K562 (cell line): ENCODE measurements around the gene ZNF69. TPM values are rescaled to one million over a fixed set of nuclear protein-coding genes. Genes with fewer than 3 reads are reported as not detected.

Experiments
- CHD1 ChIP-seq: fragments of 200-600 bp; sonication (generic); IDR thresholded peaks from one replicate; pipeline ENCODE4 v1.6.1; 2012; ENCODE audit warnings: mild to moderate bottlenecking, moderate library complexity, low read length, inconsistent platforms
- FOXP1 ChIP-seq: sonication (generic); formaldehyde crosslinking; IDR thresholded peaks from 2 replicates; pipeline ENCODE4 v1.8.0; 2022; ENCODE audit warnings: mild to moderate bottlenecking, missing genetic modification reagents
- HSF4 ChIP-seq: fragments of 250-450 bp; sonication (Bioruptor Pico); IDR thresholded peaks from 2 replicates; pipeline ENCODE4 v2.1.2; 2022; ENCODE audit warnings: mild to moderate bottlenecking, moderate library complexity, borderline replicate concordance
- NFE2L1 ChIP-seq: fragments of 450-650 bp; IDR thresholded peaks from 2 replicates; pipeline ENCODE4 v1.6.1; 2016; ENCODE audit warnings: missing genetic modification characterization, low read depth, mild to moderate bottlenecking, missing compliant biosample characterization, moderate library complexity, borderline replicate concordance
- PML ChIP-seq: IDR thresholded peaks from 2 replicates; pipeline ENCODE4 v1.6.1; 2012; ENCODE audit warnings: low read length, inconsistent platforms
- POLR2H ChIP-seq: IDR thresholded peaks from 2 replicates; pipeline ENCODE4 v1.6.1; 2016; ENCODE audit warnings: missing genetic modification characterization, low read depth, mild to moderate bottlenecking, control low read depth, missing compliant biosample characterization, moderate library complexity
- RBBP5 ChIP-seq: fragments of 200-600 bp; sonication (generic); IDR thresholded peaks from 2 replicates; pipeline ENCODE4 v1.6.1; 2012; ENCODE audit warnings: borderline replicate concordance, mild to moderate bottlenecking, low read length, control low read depth, inconsistent platforms; ENCODE audit not compliant: insufficient read depth, poor library complexity, severe bottlenecking
- RUNX1 ChIP-seq: sonication (generic); IDR thresholded peaks from 2 replicates; pipeline ENCODE4 v1.6.1; 2016; ENCODE audit warnings: antibody characterized with exemption, low read depth
- SREBF2 ChIP-seq: sonication (generic); formaldehyde crosslinking; IDR thresholded peaks from 2 replicates; pipeline ENCODE4 v1.4.0; 2020; ENCODE audit warnings: mild to moderate bottlenecking, missing genetic modification reagents
- TOE1 ChIP-seq, 2 experiments: fragments of 450-650 bp in 1 of 2; sonication (generic) in 1 of 2; formaldehyde crosslinking in 1 of 2; IDR thresholded peaks; 2 replicates each; pipeline versions ENCODE4 v1.7.1 to v1.8.0; 2016 to 2022; ENCODE audit warnings: borderline replicate concordance in 2 of 2, mild to moderate bottlenecking in 2 of 2, antibody characterized with exemption in 1 of 2, inconsistent platforms in 1 of 2, low read depth in 1 of 2, missing genetic modification reagents in 1 of 2, moderate library complexity in 1 of 2
- TRIM24 ChIP-seq, 2 experiments: fragments of 450-650 bp; IDR thresholded peaks; 2 replicates each; pipeline ENCODE4 v1.6.1; 2016
- WHSC1 ChIP-seq: IDR thresholded peaks from one replicate; pipeline ENCODE4 v1.6.1; 2012; ENCODE audit warnings: low read length, control low read depth, inconsistent platforms
- ZNF717 ChIP-seq: fragments of 250-450 bp; sonication (Bioruptor Pico); IDR thresholded peaks from 2 replicates; pipeline ENCODE4 v1.5.0; 2021
- polyA plus RNA-seq, 8 experiments: library from polyadenylated mRNA; depleted of rRNA in 4 of 8; stranded (reverse) in 5 of 8; unstranded in 3 of 8; fragments of >200 nt; fragmentation: Nextera tagmentation in 2 of 8; fragmentation: Illumina TruSeq in 1 of 8; extraction: Ambion mirVana in 2 of 8; extraction: Trizol in 1 of 8; gene quantifications; 2 replicates each; pipeline versions ENCODE4 v1.2.1 to v1.2.3, GENCODE V29; 2011 to 2014; ENCODE audit warnings: inconsistent platforms in 1 of 8, missing spikeins in 1 of 8
- total RNA-seq, 7 experiments: library from RNA; depleted of rRNA in 6 of 7; stranded (reverse); fragments of >200 nt in 6 of 7; fragmentation: Illumina TruSeq in 2 of 7; extraction: Trizol in 2 of 7; gene quantifications; 2 replicates each; pipeline versions ENCODE4 v1.2.1 to v1.2.3, GENCODE V29; 2011 to 2021; ENCODE audit warnings: low replicate concordance in 1 of 7
- TF ChIP-seq, protein P1 (sequence below): fragments of 150-350 bp; IDR thresholded peaks from 2 replicates; pipeline ENCODE4 v1.6.1; 2014; ENCODE audit warnings: low read depth, mild to moderate bottlenecking, low read length, borderline replicate concordance
- TF ChIP-seq, protein P2 (sequence below): sonication (generic); formaldehyde crosslinking; IDR thresholded peaks from 2 replicates; pipeline ENCODE4 v1.8.1; 2023; ENCODE audit warnings: missing genetic modification reagents, mild to moderate bottlenecking, borderline replicate concordance
- TF ChIP-seq, protein P3 (sequence below): fragments of 450-650 bp; IDR thresholded peaks from 2 replicates; pipeline ENCODE4 v1.6.1; 2016

Gene ZNF69
- total and polyA plus RNA-seq, 9 of the 15 experiments (the other 6 are each of a cell fraction or from before 2014, with no cell fraction given), result 2.3 to 5.4 (median 3.6) TPM

DNA sequence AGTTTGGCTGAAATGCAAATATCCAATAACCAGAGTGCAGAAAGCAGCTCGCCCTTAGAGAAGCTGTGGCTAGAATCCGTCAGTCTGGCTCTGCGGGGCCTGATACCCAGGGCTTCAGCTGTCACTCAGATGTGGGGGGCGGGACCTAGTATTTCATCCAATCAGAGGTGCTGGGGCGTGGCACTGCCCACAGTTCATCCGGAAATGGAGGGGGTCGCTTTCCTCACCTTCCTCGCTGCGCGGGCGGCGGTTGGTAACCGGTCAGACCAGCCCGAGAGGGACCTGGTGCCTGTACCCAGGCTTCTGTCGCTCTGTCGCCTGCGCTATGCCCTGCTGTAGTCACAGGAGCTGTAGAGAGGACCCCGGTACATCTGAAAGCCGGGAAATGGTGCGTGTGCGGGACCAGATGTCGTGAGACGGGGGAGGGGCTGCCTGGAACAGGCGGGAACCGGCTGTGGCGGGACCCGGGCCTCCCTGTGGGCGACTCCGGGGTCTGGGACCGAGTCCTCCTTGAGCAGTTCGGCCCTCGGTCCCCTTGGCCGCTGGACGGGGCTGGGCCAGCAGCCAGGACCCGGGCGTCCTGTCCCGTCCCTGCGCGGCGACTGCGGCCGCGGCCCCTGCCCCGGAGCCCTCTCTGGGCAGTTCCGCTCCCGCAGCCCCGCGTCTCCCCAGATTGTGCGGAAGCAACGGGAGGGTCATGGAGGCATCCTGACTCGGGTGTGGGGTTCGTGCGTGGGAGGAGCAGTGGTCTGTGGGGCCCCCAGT lies 37.5 kb downstream of the ZNF69 start, which contains the start of gene ZNF700 (continued):
- TF ChIP-seq RBBP5 (peak; percentile 79), PML (peak; percentile 69; the same call in 1 of the 2 replicates), NFE2L1 (tag) (no peak), FOXP1 (CRISPR knock-in tag) (no peak), CHD1 (peak; percentile 32), ZNF717 (CRISPR knock-in tag) (no peak), POLR2H (peak; percentile 88), TRIM24 (IDR thresholded peaks at IDR 0.05) (peak; percentile 33 to 79; a peak in 1 of 4 replicates), RUNX1 (no peak), HSF4 (CRISPR knock-in tag) (no peak), SREBF2 (CRISPR knock-in tag) (no peak; the same call in 1 of the 2 replicates), TOE1 (IDR thresholded peaks at IDR 0.05; ENCODE audit: borderline replicate concordance) (no peak), TOE1 (CRISPR knock-in tag; IDR thresholded peaks at IDR 0.05; ENCODE audit: borderline replicate concordance, low read depth) (0 out of 2 replicates have a peak, but pooled peaks have one; percentile 50), WHSC1 (no peak)
- TF ChIP-seq, protein P1, sequence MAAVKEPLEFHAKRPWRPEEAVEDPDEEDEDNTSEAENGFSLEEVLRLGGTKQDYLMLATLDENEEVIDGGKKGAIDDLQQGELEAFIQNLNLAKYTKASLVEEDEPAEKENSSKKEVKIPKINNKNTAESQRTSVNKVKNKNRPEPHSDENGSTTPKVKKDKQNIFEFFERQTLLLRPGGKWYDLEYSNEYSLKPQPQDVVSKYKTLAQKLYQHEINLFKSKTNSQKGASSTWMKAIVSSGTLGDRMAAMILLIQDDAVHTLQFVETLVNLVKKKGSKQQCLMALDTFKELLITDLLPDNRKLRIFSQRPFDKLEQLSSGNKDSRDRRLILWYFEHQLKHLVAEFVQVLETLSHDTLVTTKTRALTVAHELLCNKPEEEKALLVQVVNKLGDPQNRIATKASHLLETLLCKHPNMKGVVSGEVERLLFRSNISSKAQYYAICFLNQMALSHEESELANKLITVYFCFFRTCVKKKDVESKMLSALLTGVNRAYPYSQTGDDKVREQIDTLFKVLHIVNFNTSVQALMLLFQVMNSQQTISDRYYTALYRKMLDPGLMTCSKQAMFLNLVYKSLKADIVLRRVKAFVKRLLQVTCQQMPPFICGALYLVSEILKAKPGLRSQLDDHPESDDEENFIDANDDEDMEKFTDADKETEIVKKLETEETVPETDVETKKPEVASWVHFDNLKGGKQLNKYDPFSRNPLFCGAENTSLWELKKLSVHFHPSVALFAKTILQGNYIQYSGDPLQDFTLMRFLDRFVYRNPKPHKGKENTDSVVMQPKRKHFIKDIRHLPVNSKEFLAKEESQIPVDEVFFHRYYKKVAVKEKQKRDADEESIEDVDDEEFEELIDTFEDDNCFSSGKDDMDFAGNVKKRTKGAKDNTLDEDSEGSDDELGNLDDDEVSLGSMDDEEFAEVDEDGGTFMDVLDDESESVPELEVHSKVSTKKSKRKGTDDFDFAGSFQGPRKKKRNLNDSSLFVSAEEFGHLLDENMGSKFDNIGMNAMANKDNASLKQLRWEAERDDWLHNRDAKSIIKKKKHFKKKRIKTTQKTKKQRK, result no peak
- TF ChIP-seq, protein P2, sequence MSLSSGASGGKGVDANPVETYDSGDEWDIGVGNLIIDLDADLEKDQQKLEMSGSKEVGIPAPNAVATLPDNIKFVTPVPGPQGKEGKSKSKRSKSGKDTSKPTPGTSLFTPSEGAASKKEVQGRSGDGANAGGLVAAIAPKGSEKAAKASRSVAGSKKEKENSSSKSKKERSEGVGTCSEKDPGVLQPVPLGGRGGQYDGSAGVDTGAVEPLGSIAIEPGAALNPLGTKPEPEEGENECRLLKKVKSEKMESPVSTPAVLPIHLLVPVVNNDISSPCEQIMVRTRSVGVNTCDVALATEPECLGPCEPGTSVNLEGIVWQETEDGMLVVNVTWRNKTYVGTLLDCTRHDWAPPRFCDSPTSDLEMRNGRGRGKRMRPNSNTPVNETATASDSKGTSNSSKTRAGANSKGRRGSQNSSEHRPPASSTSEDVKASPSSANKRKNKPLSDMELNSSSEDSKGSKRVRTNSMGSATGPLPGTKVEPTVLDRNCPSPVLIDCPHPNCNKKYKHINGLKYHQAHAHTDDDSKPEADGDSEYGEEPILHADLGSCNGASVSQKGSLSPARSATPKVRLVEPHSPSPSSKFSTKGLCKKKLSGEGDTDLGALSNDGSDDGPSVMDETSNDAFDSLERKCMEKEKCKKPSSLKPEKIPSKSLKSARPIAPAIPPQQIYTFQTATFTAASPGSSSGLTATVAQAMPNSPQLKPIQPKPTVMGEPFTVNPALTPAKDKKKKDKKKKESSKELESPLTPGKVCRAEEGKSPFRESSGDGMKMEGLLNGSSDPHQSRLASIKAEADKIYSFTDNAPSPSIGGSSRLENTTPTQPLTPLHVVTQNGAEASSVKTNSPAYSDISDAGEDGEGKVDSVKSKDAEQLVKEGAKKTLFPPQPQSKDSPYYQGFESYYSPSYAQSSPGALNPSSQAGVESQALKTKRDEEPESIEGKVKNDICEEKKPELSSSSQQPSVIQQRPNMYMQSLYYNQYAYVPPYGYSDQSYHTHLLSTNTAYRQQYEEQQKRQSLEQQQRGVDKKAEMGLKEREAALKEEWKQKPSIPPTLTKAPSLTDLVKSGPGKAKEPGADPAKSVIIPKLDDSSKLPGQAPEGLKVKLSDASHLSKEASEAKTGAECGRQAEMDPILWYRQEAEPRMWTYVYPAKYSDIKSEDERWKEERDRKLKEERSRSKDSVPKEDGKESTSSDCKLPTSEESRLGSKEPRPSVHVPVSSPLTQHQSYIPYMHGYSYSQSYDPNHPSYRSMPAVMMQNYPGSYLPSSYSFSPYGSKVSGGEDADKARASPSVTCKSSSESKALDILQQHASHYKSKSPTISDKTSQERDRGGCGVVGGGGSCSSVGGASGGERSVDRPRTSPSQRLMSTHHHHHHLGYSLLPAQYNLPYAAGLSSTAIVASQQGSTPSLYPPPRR (CRISPR knock-in tag), result peak; percentile 42; the same call in 1 of the 2 replicates
- TF ChIP-seq, protein P3, sequence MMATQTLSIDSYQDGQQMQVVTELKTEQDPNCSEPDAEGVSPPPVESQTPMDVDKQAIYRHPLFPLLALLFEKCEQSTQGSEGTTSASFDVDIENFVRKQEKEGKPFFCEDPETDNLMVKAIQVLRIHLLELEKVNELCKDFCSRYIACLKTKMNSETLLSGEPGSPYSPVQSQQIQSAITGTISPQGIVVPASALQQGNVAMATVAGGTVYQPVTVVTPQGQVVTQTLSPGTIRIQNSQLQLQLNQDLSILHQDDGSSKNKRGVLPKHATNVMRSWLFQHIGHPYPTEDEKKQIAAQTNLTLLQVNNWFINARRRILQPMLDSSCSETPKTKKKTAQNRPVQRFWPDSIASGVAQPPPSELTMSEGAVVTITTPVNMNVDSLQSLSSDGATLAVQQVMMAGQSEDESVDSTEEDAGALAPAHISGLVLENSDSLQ, result peak; percentile 99
